ENCODE measurements around the gene SLC38A8.

GRCh38 chr16:83983491-83983890, 59.1 kb downstream of the SLC38A8 start:
- TF ChIP-seq, protein P1, sequence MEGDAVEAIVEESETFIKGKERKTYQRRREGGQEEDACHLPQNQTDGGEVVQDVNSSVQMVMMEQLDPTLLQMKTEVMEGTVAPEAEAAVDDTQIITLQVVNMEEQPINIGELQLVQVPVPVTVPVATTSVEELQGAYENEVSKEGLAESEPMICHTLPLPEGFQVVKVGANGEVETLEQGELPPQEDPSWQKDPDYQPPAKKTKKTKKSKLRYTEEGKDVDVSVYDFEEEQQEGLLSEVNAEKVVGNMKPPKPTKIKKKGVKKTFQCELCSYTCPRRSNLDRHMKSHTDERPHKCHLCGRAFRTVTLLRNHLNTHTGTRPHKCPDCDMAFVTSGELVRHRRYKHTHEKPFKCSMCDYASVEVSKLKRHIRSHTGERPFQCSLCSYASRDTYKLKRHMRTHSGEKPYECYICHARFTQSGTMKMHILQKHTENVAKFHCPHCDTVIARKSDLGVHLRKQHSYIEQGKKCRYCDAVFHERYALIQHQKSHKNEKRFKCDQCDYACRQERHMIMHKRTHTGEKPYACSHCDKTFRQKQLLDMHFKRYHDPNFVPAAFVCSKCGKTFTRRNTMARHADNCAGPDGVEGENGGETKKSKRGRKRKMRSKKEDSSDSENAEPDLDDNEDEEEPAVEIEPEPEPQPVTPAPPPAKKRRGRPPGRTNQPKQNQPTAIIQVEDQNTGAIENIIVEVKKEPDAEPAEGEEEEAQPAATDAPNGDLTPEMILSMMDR (IDR thresholded peaks at IDR 0.05): no peak
- TF ChIP-seq, protein P2, sequence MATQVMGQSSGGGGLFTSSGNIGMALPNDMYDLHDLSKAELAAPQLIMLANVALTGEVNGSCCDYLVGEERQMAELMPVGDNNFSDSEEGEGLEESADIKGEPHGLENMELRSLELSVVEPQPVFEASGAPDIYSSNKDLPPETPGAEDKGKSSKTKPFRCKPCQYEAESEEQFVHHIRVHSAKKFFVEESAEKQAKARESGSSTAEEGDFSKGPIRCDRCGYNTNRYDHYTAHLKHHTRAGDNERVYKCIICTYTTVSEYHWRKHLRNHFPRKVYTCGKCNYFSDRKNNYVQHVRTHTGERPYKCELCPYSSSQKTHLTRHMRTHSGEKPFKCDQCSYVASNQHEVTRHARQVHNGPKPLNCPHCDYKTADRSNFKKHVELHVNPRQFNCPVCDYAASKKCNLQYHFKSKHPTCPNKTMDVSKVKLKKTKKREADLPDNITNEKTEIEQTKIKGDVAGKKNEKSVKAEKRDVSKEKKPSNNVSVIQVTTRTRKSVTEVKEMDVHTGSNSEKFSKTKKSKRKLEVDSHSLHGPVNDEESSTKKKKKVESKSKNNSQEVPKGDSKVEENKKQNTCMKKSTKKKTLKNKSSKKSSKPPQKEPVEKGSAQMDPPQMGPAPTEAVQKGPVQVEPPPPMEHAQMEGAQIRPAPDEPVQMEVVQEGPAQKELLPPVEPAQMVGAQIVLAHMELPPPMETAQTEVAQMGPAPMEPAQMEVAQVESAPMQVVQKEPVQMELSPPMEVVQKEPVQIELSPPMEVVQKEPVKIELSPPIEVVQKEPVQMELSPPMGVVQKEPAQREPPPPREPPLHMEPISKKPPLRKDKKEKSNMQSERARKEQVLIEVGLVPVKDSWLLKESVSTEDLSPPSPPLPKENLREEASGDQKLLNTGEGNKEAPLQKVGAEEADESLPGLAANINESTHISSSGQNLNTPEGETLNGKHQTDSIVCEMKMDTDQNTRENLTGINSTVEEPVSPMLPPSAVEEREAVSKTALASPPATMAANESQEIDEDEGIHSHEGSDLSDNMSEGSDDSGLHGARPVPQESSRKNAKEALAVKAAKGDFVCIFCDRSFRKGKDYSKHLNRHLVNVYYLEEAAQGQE (IDR thresholded peaks at IDR 0.05; ENCODE audit: insufficient read depth in 1 of 2, low read depth in 2 of 2, low read length in 1 of 2): no peak

Data from Panc1 (cell line).